GM19467 (cell line): Measurements from ENCODE around the gene COL26A1.
"Not testable (repeated sequence)": the region's sequence is repeated elsewhere in the genome, so short reads cannot be mapped to it uniquely, and the experiment has no call there.

Source experiments
- ATAC-seq: cut with Tn5 transposase; IDR thresholded peaks from one replicate; pipeline ENCODE4 v1.9.1; 2021; ENCODE audit warnings: mild to moderate bottlenecking, moderate library complexity; ENCODE audit not compliant: unreplicated experiment

Gene COL26A1

DNA sequence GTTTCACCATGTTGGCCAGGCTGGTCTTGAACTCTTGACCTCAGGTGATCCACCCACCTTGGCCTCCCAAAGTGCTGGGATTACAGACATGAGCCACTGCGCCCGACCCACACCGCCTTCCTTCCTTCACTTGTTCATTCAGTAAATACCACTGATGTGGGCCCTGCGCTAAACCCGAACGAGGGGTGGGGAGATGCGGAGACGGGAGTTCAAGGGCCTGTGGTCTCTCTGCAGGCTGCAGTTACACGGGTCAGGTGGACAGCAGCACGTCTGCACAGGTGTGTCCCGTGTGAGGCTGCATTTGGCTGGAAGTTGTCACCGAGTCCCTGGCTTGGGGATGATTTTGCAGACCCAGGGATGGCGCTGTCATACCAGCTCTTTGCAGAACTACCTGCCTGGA, 38.1 kb downstream of the COL26A1 start:
- ATAC-seq: no peak

DNA sequence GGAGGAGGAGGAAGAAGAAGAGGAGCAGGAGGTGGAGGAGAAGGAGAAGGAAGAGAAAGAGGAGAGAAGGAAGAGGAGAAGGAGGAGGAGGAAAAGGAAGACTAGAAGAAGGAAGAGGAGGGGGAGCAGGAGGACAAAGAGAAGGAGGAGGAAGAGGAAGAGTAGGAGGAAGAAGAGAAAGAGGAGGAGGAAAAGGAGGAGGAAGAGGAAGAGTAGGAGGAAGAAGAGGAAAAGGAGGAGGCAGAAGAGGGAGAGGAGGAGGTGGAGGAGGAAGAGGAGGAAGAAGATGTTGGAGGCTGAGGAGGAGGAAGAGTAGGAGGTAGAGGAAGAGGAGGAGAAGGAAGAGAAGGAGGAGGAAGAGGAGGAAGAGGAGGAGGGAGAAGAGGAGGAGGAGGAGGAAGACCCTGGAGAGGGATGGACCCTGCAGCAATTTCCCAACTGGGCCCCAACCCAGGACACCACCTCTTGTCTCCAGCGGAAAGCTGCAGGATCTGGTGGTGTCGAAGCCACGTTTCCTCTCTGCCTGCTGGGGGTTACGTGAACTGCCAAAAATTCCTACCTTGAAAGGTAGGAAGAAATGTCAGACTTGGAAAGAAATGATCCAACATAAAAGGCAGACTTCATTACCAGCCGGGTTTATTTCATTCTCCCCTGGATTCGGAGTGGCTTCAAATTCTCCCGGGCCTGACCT, 38.9 kb downstream of the COL26A1 start:
- ATAC-seq: no peak

DNA sequence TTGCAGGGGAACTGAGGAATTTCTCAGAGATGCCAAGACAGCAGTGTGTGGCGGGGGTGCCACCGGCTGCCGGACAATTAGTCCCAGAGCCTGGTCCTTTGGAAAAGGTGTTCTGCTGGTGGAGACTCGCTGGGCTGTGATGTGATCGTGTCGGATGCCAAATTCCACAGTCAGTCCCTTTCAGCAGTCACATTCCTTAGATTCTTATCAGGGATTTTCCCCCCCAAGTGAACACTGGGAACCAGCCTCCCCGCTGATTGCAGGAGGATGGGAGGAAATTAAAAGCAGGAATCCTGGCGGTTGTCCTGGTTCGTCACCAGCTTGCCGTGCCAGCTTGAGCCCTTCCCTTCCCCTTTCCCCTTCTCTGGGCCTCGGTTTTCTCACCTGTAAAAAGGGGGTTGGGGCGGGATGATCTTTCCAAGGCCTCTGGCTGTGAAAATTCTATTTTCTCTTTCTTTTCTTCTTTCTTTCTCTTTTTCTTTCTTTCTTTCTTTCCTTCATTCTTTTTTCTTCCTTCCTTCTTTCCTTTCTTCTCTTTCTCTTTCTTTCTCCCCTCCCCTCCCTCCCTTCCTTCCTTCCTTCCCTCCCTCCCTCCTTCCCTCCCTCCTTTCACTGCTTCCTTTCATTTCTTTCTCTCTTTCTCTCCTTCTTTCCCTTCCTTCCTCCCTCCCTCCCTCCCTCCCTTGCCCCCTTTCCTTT, 39.6 kb downstream of the COL26A1 start:
- no peak for ATAC-seq

DNA sequence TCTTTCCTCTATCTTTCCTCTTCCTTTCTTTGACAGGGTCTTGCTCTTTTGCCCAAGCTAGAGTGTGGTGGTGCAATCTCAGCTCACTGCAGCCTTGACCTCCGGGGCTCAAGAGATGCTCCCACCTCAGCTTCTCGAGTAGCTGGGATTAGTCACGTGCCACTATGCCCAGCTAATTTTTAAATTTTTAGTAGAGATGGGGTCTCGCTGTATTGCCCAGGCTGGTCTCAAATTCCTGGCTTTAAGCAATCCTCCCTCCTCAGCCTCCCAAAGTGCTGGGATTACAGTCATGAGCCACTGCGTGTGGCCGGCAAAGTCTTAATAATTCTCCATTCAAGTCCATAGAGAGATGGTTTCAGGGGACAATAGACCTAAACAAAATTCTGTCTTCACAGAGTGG, 40.2 kb downstream of the COL26A1 start:
- ATAC-seq: no peak

DNA sequence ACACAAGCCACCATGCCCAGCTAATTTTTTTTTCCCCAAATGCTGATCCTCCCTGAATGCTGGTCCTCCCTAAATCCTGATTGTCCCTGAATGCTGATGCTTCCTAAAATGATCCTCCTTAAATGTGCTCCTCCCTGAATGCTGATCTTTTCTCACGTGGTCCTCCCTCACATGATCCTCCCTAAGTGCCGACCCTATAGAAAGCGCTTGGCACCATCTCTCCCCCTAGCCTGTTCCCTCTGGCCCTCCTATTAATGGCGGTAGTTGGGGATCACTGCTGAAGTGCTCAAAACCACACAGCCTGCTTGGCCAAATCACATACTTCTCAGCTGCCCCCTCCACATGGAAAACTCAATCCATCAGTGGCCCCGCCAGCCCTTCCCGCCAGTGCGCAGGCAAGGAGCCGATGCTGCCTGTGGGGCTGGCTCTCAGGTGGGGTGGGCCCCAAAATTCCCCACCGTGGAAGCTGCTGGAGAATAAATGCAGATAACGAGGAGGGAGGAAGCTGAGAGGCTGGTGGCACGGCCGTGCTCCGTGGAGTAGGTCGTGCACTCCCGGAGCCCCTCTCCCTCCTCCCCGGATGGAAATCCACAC, 42.9 kb downstream of the COL26A1 start:
- ATAC-seq: no peak

DNA sequence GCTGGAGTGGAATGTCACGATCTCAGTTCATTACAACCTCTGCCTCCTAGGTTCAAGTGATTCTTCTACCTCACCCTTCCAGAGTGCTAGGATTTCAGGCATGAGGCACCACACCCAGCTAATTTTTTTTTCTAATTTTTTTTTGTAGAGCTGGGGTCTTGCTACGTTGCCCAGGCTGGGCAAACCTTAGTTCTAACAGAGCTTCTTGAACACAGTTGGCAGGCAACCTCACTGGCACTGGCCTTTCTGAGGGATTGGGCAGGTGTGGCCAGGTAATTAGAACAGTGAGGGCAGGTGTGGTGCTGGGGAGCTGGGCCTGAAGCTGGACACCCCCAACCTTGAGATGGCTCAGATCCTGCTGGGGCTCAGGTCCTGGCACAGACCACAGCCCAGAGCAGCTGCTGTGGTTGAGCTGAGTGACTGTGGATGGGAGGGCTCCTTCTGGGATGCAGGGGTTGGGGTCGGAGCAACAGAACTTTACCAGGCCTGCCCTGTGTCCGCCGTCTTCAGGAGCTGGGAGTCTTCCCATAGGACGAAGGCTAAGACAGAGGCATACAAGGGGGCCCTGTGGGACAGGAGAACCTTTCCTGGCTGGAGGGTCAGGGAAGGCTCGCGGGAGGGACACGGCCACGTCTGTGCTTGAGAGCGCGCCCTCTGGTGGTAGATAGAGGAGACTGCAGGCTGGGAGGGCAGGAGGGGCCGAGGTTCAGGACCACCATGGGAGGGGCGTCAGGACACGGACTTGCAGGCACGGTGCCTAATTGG, 48.2 kb downstream of the COL26A1 start:
- no peak for ATAC-seq

DNA sequence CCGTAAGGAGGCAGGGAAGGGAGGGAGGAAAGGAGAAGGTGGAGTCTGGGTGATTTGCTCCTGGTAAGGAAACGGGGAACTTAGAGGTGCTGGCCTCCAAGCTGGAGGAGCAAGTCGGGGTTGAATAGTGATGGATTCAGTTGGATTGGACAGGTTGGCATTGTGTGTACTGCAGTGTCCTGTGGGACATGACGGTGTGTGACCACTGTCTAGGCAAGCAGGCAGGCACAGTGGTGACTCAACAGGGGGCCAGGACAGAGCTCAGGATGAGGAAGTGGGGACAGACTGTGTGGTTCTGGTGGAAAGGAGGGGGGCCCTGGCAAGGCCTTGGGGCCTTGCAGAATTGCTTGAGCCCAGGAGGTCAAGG, 48.8 kb downstream of the COL26A1 start:
- no peak for ATAC-seq

DNA sequence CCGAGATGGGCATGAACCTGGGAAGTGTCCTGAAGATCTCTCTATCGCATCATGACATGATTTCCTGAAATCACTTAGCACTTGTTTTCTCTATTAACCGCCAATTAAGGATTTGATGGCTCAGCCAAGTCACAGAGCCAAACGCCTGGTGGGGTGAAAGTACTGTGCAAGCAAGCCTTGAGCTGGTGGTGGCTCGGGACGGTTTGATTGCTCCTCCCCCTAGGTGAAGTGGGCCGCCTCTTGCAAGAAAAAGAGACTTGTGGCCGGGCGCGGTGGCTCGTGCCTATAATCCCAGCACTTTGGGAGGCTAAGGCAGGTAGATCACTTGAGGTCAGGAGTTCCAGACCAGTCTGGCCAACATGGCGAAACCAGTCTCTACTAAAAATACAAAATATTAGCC, 50.3 kb downstream of the COL26A1 start:
- no peak for ATAC-seq

DNA sequence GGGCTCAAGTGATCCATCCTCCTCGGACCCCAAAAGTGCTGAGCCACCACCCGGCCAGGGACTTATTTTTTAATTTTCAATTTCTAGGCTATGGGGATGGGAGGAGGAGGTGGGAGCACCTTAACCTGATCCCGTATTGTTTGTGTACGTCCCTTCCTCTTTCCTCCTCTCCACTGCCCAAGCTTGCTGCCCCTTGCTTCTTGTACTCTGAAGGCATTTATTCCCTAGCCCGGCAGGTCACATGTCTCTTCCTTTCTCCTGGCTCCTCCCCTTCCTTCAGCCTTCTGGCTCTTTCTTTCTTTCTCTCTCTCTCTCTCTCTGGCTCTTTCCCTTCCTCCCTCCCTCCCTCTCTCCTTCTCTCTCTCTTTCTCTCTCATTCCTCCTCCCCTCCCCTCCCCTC, 56.0 kb downstream of the COL26A1 start:
- ATAC-seq: no peak

DNA sequence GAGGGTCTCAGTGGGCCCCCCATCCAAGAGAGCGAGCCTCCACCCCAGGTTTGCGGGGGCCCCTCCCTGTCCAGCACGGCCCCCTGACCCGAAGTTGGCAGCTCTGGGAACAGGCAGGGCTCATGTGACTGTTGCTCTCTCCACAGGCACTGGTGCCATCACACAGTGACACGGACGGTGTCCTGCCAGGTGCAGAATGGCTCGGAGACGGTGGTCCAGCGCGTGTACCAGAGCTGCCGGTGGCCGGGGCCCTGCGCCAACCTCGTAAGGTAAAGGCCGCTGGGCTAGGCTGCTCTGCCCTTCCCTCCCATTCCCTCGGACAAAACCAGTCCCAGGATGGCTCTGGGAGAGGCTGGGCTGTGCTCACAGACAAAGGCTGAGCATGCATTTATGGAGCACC, 57.2 kb downstream of the COL26A1 start:
- ATAC-seq: no peak

DNA sequence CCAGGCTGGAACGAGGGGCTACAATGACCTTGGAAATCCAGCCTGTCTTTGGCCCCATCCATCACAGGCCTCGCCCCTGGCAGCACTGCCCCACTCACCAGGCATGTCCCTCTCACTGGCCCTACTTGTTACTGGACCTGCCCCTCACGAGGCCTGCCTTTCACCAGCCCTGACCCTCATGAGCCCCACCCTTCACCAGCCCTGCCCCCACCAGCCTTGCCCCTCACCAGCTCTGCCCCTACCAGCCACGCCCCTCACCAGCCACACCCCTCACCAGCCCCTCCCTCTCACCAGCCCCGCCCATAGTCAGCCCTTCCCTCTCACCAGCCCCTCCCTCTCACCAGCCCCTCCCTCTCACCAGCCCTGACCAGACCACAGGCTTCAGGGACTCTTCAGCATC, 57.8 kb downstream of the COL26A1 start:
- no peak for ATAC-seq

DNA sequence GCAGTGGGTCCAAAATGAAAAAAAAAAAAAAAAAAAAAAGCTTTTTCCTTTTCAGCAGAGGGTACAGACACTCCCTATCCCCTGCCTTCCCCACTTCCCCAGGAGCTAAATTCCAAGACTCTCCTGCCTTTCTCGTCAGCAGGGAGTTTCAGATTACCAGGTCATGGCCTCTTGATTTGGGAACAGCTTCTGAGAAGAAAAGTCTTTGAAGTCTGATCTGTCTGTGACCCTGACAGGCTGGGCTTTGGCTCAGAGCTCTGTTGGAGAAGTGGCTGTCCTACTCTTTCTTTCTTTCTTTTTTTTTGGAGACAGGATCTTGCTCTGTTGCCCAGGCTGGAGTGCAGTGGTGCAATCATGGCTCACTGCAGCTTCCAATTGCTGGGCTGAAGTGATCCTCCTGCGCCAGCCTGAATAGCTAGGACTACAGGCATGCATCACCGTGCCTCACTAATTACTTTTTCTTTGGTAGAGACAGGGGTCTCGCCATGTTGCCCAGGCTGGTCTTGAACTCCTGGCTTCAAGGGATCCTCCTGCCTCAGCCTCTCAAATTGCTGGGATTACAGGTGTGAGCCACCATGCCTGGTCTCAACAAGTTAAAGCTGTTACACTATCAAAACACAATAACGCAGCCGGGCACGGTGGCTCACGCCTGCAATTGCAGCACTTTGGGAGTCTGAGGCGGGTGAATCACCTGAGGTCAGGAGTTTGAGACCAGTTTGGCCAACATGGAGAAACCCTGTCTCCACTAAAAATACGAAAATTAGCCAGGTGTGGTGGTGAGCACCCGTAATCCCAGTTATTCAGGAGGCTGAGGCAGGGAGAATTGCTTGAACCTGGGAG, 59.9 kb downstream of the COL26A1 start:
- ATAC-seq: no peak

DNA sequence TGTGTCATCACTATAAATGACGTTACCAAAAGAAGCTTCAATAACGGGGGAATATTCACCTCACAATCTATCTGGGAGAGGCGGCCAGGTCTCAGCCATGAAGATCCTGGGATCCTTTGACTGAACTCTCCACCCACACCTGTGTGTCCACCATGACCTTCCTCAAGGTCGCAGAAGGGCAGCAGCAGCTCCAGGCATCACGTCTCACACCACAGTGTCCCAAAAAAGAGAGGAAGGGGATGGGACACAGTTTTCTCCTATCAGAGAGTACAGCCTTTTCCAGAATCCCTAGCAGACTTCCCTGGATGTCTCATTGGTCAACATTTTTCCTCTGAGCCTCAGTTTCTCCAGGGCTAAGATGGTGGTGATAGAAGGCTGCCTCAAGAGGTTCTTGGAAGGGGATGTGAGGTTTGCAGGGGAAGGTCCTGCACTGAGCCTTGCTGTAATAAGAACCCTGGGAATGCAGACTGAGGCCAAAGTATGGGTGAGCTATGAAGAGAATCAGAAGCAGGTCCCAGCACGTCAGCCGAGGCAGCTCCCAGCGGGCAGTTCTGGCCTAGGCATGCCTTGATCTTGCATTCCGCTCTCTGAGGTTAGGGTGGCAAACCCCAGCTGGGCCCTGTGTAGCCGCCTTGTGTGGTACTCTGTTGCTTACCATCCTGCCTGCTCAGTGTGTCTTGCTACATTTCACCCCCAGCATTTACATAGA, 63.8 kb downstream of the COL26A1 start:
- ATAC-seq: no peak

DNA sequence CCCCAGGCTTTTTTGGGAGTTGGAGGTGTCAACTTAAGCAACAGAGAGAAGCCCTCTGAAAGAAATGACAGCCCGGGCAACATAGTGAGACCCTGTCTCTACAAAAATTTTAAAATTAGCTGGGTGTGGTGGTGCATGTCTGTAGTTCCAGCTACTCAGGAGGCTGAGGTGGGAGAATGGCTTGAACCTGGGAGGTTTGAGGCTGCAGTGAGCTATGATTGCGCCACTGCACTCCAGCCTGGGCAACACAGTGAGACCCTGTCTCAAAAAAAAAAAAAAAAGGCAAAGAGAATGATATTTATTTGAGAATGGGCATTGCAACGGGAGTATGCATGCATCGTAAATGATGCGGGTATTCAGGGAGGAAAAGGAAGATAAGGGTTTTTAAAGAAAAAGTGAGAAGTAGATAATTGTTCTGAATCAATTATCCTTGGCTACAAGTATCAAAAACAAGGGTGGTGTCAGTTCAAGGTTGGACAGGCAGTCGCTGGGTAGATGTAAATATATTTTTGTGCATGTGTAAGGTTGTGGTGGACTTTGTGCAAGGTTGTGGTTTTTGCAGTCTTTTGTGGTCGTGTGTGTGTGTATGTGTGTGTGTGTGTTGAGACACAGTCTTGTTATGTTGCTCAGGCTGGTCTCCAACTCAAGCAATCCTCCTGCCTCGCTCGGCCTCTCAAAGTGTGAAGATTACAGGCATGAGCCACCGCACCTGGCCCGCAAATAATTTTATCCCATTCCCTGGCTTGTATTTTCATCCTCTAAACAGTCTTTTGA, 65.6 kb downstream of the COL26A1 start:
- no peak for ATAC-seq

DNA sequence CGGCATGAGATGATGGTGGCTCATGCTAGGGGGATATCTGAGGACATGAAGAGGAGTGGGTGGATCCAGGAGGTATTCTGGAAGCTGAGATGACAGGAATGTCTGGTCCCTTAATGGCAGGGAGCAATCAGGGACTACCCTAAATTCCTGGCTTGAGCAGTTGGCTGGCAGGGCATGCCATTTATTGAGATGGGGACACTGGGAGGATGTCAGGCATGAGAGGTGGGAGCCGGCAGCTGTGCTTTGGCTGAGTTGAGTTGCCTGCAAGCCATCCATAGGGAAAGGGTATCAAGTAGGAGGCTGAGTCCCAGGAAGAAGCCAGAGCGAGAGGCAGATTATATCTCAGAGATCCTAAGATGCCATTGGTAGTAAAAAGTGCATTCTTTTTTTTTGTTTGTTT, 69.6 kb downstream of the COL26A1 start:
- ATAC-seq: no peak

DNA sequence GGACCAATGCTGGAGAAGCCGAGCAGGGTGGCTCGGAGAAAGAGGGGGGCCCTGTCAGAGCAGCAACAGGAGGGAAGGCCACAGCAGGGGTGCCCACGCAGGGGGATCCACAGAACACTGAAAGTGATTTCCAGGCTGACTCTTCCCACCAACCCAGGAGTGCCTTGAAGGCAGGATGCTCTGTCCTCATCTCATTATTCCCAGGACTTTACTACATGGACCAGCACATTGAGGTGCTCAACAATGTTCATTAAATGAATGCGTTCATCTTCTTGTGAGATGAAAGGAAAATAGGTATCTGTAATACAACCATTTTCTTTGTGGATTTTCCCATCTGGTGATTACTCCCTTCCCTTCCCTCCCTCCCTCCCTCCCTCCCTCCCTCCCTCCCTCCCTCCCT, 71.0 kb downstream of the COL26A1 start:
- no peak for ATAC-seq

DNA sequence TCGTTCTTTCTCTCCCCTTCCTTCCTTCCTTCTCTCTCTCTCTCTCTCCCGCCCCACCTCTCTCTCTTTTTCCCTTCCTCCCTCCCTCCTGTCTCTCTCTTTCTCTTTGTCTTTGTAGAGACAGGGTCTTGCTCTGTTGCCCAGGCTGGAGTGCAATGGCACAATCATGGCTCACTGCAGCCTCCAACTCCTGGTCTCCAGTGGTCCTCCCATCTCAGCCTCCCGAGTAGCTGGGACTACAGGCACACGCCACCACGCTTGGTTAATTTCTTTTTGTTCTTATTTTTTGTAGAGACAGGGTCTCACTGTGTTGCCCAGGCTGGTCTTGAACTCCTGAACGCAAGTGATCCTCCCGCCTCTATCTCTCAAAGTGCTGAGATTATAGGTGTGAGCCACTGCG, 71.5 kb downstream of the COL26A1 start:
- ATAC-seq: not testable (repeated sequence)

DNA sequence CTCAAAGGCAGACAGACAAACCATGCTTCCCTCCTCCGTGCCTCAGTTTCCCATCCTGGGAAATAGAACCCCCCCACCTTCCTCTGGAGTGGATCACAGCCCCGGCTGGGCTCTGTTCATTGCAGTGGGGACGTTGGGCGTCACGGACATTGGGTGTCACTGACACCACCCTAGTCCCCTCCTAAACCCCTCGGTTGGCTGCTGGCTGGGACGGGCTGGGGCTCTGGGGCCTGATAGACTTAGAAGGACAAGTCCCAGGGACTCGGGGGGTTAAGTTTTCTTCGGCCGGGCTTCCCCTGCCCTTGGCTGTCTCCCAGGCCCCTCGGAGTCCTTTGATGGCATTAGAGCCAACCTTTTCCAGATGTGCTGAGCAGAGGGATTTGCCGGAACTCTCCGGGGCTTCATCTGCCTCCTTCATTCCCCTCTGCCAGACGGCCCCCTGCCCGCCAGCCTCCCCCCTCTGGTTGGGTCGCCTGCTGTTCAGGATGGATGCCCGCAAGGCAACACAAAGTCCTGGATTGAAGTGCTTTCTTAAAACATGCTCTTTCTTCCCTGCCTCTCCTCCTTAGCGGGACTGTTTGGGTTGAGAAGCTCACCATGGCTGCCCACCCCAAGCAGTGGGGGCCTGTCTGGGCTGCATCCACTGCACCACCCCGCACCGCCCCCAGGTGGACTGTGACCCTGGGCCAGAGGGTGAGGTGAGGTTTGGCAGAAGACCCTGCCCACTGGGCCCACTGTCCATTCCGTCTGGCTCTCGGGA, 73.0 kb downstream of the COL26A1 start:
- no peak for ATAC-seq
